GM12878 (cell line): ENCODE data around the gene PCDHB1. TPM values are rescaled to one million over a fixed set of nuclear protein-coding genes. Genes with fewer than 3 reads are reported as not detected.

Experiments
- ATAC-seq: fragments of 200-7000 bp; cut with Tn5 transposase; 3 replicates; pipeline ENCODE4 v1.9.1; 2020; ENCODE audit warnings: mild to moderate bottlenecking, moderate library complexity
- BruUV-seq: library from RNA; stranded (reverse); fragments of 400-500 nt; replicated peaks from 2 replicates; lab custom pipeline; 2021; lab: Mats Ljungman, UMichigan
- CTCF ChIA-PET: fragments of 300-600 bp; sonication (Branson Sonifier 250); formaldehyde crosslinking; extraction: SDS; loops from one replicate; lab custom pipeline; 2021; ENCODE audit warnings: inconsistent platforms; lab: Yijun Ruan, JAX
- POLR2A ChIA-PET: fragments of 350-600 bp; formaldehyde crosslinking; extraction: SDS; loops from one replicate; lab custom pipeline; 2021; ENCODE audit warnings: inconsistent platforms; lab: Charles Lee
- RAD21 ChIA-PET: fragments of 300-600 bp; sonication (Branson Sonifier 250); formaldehyde crosslinking; loops from one replicate; lab custom pipeline; 2023; ENCODE audit warnings: antibody characterized with exemption; ENCODE audit not compliant: unreplicated experiment; lab: Charles Lee
- SMC1A ChIA-PET: fragments of 300-600 bp; sonication (Branson Sonifier 250); formaldehyde crosslinking; loops from one replicate; lab custom pipeline; 2023; ENCODE audit not compliant: unreplicated experiment, uncharacterized antibody; lab: Charles Lee
- DNase-seq: peaks from one replicate; pipeline ENCODE4 v3.0.0-alpha.2; 2011; ENCODE audit warnings: low read depth, low spot score
- FAIRE-seq: peaks from 3 replicates; lab custom pipeline; 2011; peaks lifted over from hg19 to GRCh38; lab: Jason Lieb, UNC
- H2AFZ ChIP-seq: 2 replicates; pipeline ENCODE4 v1.6.0; 2011; ENCODE audit warnings: low read depth, low read length, control low read depth; ENCODE audit not compliant: control insufficient read depth
- H3K27ac ChIP-seq: 2 replicates; pipeline ENCODE4 v1.5.1; 2011; ENCODE audit warnings: control low read depth; ENCODE audit not compliant: control insufficient read depth, insufficient read depth
- H3K27me3 ChIP-seq, 2 experiments: replicated peaks in 1 of 2; 2 replicates each; pipeline versions ENCODE4 v1.6.0 to v1.6.1; 2011; ENCODE audit warnings: low read length in 1 of 2; ENCODE audit not compliant: control insufficient read depth in 2 of 2, insufficient read depth in 2 of 2
- H3K36me3 ChIP-seq, 2 experiments: 2 replicates each; pipeline ENCODE4 v1.5.1; 2011; ENCODE audit warnings: low read length in 1 of 2; ENCODE audit not compliant: control insufficient read depth in 2 of 2, insufficient read depth in 2 of 2
- H3K4me1 ChIP-seq: 2 replicates; pipeline ENCODE4 v1.6.1; 2011; ENCODE audit warnings: mild to moderate bottlenecking, low read length, moderate library complexity, mixed read lengths; ENCODE audit not compliant: control insufficient read depth, insufficient read depth
- H3K4me2 ChIP-seq: 2 replicates; pipeline ENCODE4 v1.6.0; 2011; ENCODE audit warnings: control low read depth; ENCODE audit not compliant: control insufficient read depth, insufficient read depth
- H3K4me3 ChIP-seq: fragments of 200-600 bp; sonication (generic); 2 replicates; pipeline ENCODE4 v1.5.1; 2016
- H3K79me2 ChIP-seq: 2 replicates; pipeline ENCODE4 v1.6.0; 2011; ENCODE audit warnings: low read length; ENCODE audit not compliant: control insufficient read depth, insufficient read depth
- H3K9ac ChIP-seq: 2 replicates; pipeline ENCODE4 v1.8.0; 2011; ENCODE audit warnings: low read length, control low read depth, mixed read lengths; ENCODE audit not compliant: control insufficient read depth, insufficient read depth
- H3K9me3 ChIP-seq: replicated peaks from 3 replicates; pipeline ENCODE4 v1.5.1; 2011; ENCODE audit warnings: mild to moderate bottlenecking, low read length; ENCODE audit not compliant: control insufficient read depth, insufficient read depth
- H4K20me1 ChIP-seq: 2 replicates; pipeline ENCODE4 v1.6.0; 2011; ENCODE audit not compliant: control insufficient read depth, insufficient read depth
- BACH1 ChIP-seq: fragments of 450-650 bp; IDR thresholded peaks from 2 replicates; pipeline ENCODE4 v1.6.1; 2017; ENCODE audit warnings: mild to moderate bottlenecking, borderline replicate concordance
- CHD2 ChIP-seq: IDR thresholded peaks from 2 replicates; pipeline ENCODE4 v1.6.1; 2011; ENCODE audit warnings: low read depth, low read length, improper control_type of control experiment, borderline replicate concordance
- CREB1 ChIP-seq: IDR thresholded peaks from 2 replicates; pipeline ENCODE4 v1.6.1; 2012; ENCODE audit warnings: low read depth, mild to moderate bottlenecking, inconsistent platforms
- CREM ChIP-seq: IDR thresholded peaks from 2 replicates; pipeline ENCODE4 v1.6.1; 2014; ENCODE audit warnings: antibody characterized with exemption, low read depth
- NBN ChIP-seq: fragments of 450-650 bp; IDR thresholded peaks from 2 replicates; pipeline ENCODE4 v1.6.1; 2016
- POLR2AphosphoS5 ChIP-seq: IDR thresholded peaks from 2 replicates; pipeline ENCODE4 v1.6.1; 2011; ENCODE audit warnings: mild to moderate bottlenecking, low read length, inconsistent platforms
- SIN3A ChIP-seq: IDR thresholded peaks from 2 replicates; pipeline ENCODE4 v1.6.1; 2012; ENCODE audit warnings: low read depth, low read length, improper control_type of control experiment
- SRF ChIP-seq, 2 experiments: IDR thresholded peaks; 2 replicates each; pipeline ENCODE4 v1.6.1; 2011; ENCODE audit warnings: low read depth in 2 of 2, low read length in 2 of 2, mild to moderate bottlenecking in 1 of 2, moderate library complexity in 1 of 2
- STAT1 ChIP-seq: fragments of 450-650 bp; conservative IDR thresholded peaks from 2 replicates; pipeline ENCODE4 v1.6.1; 2014; ENCODE audit warnings: antibody characterized with exemption, mild to moderate bottlenecking
- TCF7 ChIP-seq: IDR thresholded peaks from 2 replicates; pipeline ENCODE4 v1.6.1; 2014; ENCODE audit warnings: antibody characterized with exemption, borderline replicate concordance
- in situ Hi-C: fragments of 300-500 bp; cut with MboI; formaldehyde crosslinking; loops from 9 replicates; pipeline ENCODE4 v1.14.3; 2018; ENCODE audit warnings: mixed read lengths
- intact Hi-C: fragments of 100-400 bp; cut with micrococcal nuclease; formaldehyde crosslinking; loops from one replicate; pipeline ENCODE4 v1.14.2; 2022; ENCODE audit not compliant: unreplicated experiment
- polyA plus RNA-seq, 11 experiments: library from polyadenylated mRNA; depleted of rRNA in 4 of 11; unstranded in 6 of 11; stranded (reverse) in 5 of 11; fragments of >200 nt; fragmentation: Nextera tagmentation in 4 of 11; fragmentation: Illumina TruSeq in 1 of 11; extraction: Ambion mirVana in 4 of 11; extraction: Trizol in 1 of 11; gene quantifications; 1 replicate in 1 of 11; 2 replicates in 10 of 11; pipeline versions ENCODE4 v1.2.1 to v1.2.3, GENCODE V29; 2011 to 2016; ENCODE audit warnings: inconsistent platforms in 2 of 11, missing spikeins in 2 of 11, low read depth in 1 of 11
- total RNA-seq, 4 experiments: library from RNA; depleted of rRNA in 3 of 4; stranded (reverse); fragments of >200 nt in 3 of 4; fragmentation: Illumina TruSeq in 1 of 4; extraction: Trizol in 1 of 4; gene quantifications; 2 replicates each; pipeline versions ENCODE4 v1.2.1 to v1.2.3, GENCODE V29; 2013 to 2021
- TF ChIP-seq, protein P1 (sequence below): fragments of 450-650 bp; formaldehyde crosslinking; IDR thresholded peaks from 2 replicates; pipeline ENCODE4 v1.4.0; 2022; ENCODE audit warnings: mild to moderate bottlenecking, moderate library complexity
- TF ChIP-seq, protein P2 (sequence below): fragments of 450-650 bp; formaldehyde crosslinking; IDR thresholded peaks from 2 replicates; pipeline ENCODE4 v1.5.0; 2022; ENCODE audit warnings: mild to moderate bottlenecking, missing genetic modification characterization
- TF ChIP-seq, protein P3 (sequence below): IDR thresholded peaks from 2 replicates; pipeline ENCODE4 v1.6.1; 2011; ENCODE audit warnings: mild to moderate bottlenecking, low read depth, low read length, moderate library complexity; ENCODE audit not compliant: insufficient replicate concordance

The PCDHB1 gene
- total and polyA plus RNA-seq, 10 of the 15 experiments (the other 5 are each of a cell fraction or from before 2014, with no cell fraction given): not detected

DNA sequence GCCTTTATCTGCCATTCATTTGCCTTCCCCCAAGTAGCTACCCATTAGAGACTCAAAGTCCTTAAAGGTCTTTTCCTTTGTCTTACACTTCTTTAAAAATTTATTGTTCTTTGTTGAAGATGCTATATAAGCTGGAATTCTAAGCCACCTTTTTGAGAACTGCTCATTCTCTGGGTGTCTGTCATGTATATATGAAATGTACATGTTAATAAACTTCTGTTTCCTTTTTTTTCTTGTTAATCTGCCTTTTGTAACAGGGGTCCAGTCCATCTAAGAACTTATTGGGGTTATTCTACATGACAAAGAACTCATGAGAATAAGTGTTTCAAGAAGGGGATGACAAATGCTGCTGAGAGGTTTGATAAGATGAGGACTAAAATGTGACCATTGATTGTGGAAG is 43.4 kb upstream of the PCDHB1 start:
- Histone ChIP-seq H3K27me3 (no peaks in the 10 kb centered on the region), H3K4me2 (no peak overlapping the region), H2AFZ (no peak overlapping the region), H3K4me1 (no peaks in the 10 kb centered on the region), H3K9me3 (no peaks in the 10 kb centered on the region), H4K20me1 (no peaks in the 10 kb centered on the region), H3K9ac (no peak overlapping the region), H3K79me2 (no peaks in the 10 kb centered on the region), H3K4me3 (no peak overlapping the region), H3K27ac (no peak overlapping the region), H3K36me3 (no peaks in the 10 kb centered on the region)
- ChIA-PET SMC1A (no interaction called here), POLR2A (no interaction called here), RAD21 (no interaction called here), CTCF (no interaction called here)
- in situ Hi-C loops (no loop called here), intact Hi-C loops (no loop called here)
- no peak for DNase-seq
- BruUV-seq: no TSS peak
- TF ChIP-seq NBN (no peak), CREB1 (no peak), STAT1 (no peak), SIN3A (no peak), POLR2AphosphoS5 (no peak), TCF7 (no peak), CHD2 (no peak), SRF (IDR thresholded peaks at IDR 0.05; ENCODE audit: low read depth in 2 of 2, low read length in 2 of 2) (no peak), CREM (no peak), BACH1 (no peak)
- TF ChIP-seq, protein P1, sequence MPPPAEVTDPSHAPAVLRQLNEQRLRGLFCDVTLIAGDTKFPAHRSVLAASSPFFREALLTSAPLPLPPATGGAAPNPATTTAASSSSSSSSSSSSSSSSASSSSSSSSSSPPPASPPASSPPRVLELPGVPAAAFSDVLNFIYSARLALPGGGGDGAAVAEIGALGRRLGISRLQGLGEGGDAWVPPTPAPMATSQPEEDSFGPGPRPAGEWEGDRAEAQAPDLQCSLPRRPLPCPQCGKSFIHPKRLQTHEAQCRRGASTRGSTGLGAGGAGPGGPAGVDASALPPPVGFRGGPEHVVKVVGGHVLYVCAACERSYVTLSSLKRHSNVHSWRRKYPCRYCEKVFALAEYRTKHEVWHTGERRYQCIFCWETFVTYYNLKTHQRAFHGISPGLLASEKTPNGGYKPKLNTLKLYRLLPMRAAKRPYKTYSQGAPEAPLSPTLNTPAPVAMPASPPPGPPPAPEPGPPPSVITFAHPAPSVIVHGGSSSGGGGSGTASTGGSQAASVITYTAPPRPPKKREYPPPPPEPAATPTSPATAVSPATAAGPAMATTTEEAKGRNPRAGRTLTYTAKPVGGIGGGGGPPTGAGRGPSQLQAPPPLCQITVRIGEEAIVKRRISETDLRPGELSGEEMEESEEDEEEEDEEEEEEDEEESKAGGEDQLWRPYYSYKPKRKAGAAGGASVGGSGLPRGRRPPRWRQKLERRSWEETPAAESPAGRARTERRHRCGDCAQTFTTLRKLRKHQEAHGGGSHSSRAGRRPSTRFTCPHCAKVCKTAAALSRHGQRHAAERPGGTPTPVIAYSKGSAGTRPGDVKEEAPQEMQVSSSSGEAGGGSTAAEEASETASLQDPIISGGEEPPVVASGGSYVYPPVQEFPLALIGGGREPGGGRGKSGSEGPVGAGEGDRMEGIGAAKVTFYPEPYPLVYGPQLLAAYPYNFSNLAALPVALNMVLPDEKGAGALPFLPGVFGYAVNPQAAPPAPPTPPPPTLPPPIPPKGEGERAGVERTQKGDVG (CRISPR knock-in tag): no peak
- TF ChIP-seq, protein P2, sequence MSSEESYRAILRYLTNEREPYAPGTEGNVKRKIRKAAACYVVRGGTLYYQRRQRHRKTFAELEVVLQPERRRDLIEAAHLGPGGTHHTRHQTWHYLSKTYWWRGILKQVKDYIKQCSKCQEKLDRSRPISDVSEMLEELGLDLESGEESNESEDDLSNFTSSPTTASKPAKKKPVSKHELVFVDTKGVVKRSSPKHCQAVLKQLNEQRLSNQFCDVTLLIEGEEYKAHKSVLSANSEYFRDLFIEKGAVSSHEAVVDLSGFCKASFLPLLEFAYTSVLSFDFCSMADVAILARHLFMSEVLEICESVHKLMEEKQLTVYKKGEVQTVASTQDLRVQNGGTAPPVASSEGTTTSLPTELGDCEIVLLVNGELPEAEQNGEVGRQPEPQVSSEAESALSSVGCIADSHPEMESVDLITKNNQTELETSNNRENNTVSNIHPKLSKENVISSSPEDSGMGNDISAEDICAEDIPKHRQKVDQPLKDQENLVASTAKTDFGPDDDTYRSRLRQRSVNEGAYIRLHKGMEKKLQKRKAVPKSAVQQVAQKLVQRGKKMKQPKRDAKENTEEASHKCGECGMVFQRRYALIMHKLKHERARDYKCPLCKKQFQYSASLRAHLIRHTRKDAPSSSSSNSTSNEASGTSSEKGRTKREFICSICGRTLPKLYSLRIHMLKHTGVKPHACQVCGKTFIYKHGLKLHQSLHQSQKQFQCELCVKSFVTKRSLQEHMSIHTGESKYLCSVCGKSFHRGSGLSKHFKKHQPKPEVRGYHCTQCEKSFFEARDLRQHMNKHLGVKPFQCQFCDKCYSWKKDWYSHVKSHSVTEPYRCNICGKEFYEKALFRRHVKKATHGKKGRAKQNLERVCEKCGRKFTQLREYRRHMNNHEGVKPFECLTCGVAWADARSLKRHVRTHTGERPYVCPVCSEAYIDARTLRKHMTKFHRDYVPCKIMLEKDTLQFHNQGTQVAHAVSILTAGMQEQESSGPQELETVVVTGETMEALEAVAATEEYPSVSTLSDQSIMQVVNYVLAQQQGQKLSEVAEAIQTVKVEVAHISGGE (CRISPR knock-in tag): no peak
- TF ChIP-seq, protein P3, sequence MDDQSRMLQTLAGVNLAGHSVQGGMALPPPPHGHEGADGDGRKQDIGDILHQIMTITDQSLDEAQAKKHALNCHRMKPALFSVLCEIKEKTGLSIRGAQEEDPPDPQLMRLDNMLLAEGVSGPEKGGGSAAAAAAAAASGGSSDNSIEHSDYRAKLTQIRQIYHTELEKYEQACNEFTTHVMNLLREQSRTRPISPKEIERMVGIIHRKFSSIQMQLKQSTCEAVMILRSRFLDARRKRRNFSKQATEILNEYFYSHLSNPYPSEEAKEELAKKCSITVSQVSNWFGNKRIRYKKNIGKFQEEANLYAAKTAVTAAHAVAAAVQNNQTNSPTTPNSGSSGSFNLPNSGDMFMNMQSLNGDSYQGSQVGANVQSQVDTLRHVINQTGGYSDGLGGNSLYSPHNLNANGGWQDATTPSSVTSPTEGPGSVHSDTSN: no peak
- ATAC-seq: no peak
- FAIRE-seq: no peak
